Measurements from ENCODE around the gene CDC25A. TPM values are rescaled to one million over a fixed set of nuclear protein-coding genes. Genes with fewer than 3 reads are reported as not detected.

The CDC25A gene
- total and polyA plus RNA-seq, 12 donors = 0.57 to 23.6 (median 1.3) TPM

GRCh38 chr3:48232734-48233133, 44.5 kb upstream of the CDC25A start:
- H3K9me3 ChIP-seq (replicated peaks in 1 of 3) = no peaks in the 10 kb centered on the region
- WGBS, 4 donors = 12 to 43% (median 22%) methylated on average over 6 of the region's 6 CpGs
- H3K27me3 ChIP-seq = no peaks in the 10 kb centered on the region
- peak; percentile 38 to 75 (median 62) for TF ChIP-seq CTCF (IDR thresholded peaks at IDR 0.05)
- no peak for TF ChIP-seq POLR2A (IDR thresholded peaks at IDR 0.05)
- peak; percentile 62 to 90 (median 83) for DNase-seq
- peaks cover 15 to 23% of the 10 kb centered on the region in 2 donors for H3K4me1 ChIP-seq (replicated peaks in 1 of 2)
- H3K36me3 ChIP-seq (replicated peaks in 1 of 2) = no peaks in the 10 kb centered on the region
- no peak overlapping the region for H3K27ac ChIP-seq
- H3K4me3 ChIP-seq = no peak overlapping the region
- intact Hi-C loops (cut with DNase I) = loop anchor here in 1 of 2 donors (5.0 kb wide), 1 partner anchor 205 kb away; no protein-coding TSS in a partner anchor

- intact Hi-C loops (cut with DNase I) = loop anchor here in 1 of 2 donors (5.0 kb wide), 1 partner anchor 205 kb away; no protein-coding TSS in a partner anchor
- no peaks in the 10 kb centered on the region for H3K9me3 ChIP-seq (replicated peaks in 1 of 3)
- H3K27ac ChIP-seq = no peak overlapping the region
- peaks cover 15 to 19% of the 10 kb centered on the region in 2 donors for H3K4me1 ChIP-seq (replicated peaks in 1 of 2)
- H3K36me3 ChIP-seq (replicated peaks in 1 of 2) = no peaks in the 10 kb centered on the region
- DNase-seq = no peak
- H3K27me3 ChIP-seq = no peaks in the 10 kb centered on the region
- TF ChIP-seq CTCF (IDR thresholded peaks at IDR 0.05) = no peak
- no peak for TF ChIP-seq POLR2A (IDR thresholded peaks at IDR 0.05)
- WGBS, 4 donors = 62 to 64% (median 63%) methylated on average over 4 of the region's 4 CpGs
- no peak overlapping the region for H3K4me3 ChIP-seq
Observed at GRCh38 chr3:48232232-48232631, 44.0 kb upstream of the CDC25A start.

- Histone ChIP-seq H3K36me3 (replicated peaks in 1 of 2) (no peaks in the 10 kb centered on the region), H3K9me3 (replicated peaks in 1 of 3) (no peaks in the 10 kb centered on the region), H3K27me3 (no peaks in the 10 kb centered on the region), H3K27ac (no peak overlapping the region), H3K4me1 (replicated peaks in 1 of 2) (no peaks in the 10 kb centered on the region), H3K4me3 (no peak overlapping the region)
- 33 to 67% (median 66%) methylated on average over 2 to 3 of the region's 3 CpGs for WGBS, 4 donors
- TF ChIP-seq CTCF (IDR thresholded peaks at IDR 0.05) (no peak), POLR2A (IDR thresholded peaks at IDR 0.05) (no peak)
- intact Hi-C loops (cut with DNase I) = no loop called here
- DNase-seq = no peak
Observed at GRCh38 chr3:48226939-48227338, 38.7 kb upstream of the CDC25A start.

GRCh38 chr3:48225587-48225986, 37.4 kb upstream of the CDC25A start:
- DNase-seq = no peak
- intact Hi-C loops (cut with DNase I) = no loop called here
- no peaks in the 10 kb centered on the region for H3K4me1 ChIP-seq (replicated peaks in 1 of 2)
- H3K9me3 ChIP-seq (replicated peaks in 1 of 3) = no peaks in the 10 kb centered on the region
- no peak overlapping the region for H3K27ac ChIP-seq
- 86 to 90% (median 86%) methylated on average over 3 of the region's 3 CpGs for WGBS, 4 donors
- no peak overlapping the region for H3K4me3 ChIP-seq
- H3K36me3 ChIP-seq (replicated peaks in 1 of 2) = no peaks in the 10 kb centered on the region
- H3K27me3 ChIP-seq = no peaks in the 10 kb centered on the region
- TF ChIP-seq CTCF (IDR thresholded peaks at IDR 0.05) (no peak), POLR2A (IDR thresholded peaks at IDR 0.05) (no peak)
